HEK293 (cell line): Measurements from ENCODE around the gene PMEL.

Experiments
- GLI4 ChIP-seq: fragments of 450-650 bp; formaldehyde crosslinking; IDR thresholded peaks from 2 replicates; pipeline ENCODE4 v1.5.1; 2016; ENCODE audit warnings: missing biosample characterization, missing genetic modification characterization
- KLF7 ChIP-seq: fragments of 450-650 bp; formaldehyde crosslinking; IDR thresholded peaks from 2 replicates; pipeline ENCODE4 v1.5.1; 2016; ENCODE audit warnings: missing biosample characterization, missing genetic modification characterization, borderline replicate concordance
- KLF9 ChIP-seq: fragments of 450-650 bp; formaldehyde crosslinking; IDR thresholded peaks from 2 replicates; pipeline ENCODE4 v1.5.1; 2016; ENCODE audit warnings: missing biosample characterization, missing genetic modification characterization, low read depth
- YY2 ChIP-seq: fragments of 450-650 bp; formaldehyde crosslinking; IDR thresholded peaks from 2 replicates; pipeline ENCODE4 v1.5.1; 2016; ENCODE audit warnings: missing biosample characterization, missing genetic modification characterization
- ZBTB17 ChIP-seq: fragments of 450-650 bp; formaldehyde crosslinking; IDR thresholded peaks from 2 replicates; pipeline ENCODE4 v1.5.1; 2016; ENCODE audit warnings: missing biosample characterization, missing genetic modification characterization
- ZFP3 ChIP-seq: fragments of 450-650 bp; formaldehyde crosslinking; IDR thresholded peaks from 2 replicates; pipeline ENCODE4 v1.5.1; 2016; ENCODE audit warnings: low read depth, missing biosample characterization, missing genetic modification characterization
- ZNF10 ChIP-seq: fragments of 450-650 bp; formaldehyde crosslinking; IDR thresholded peaks from 2 replicates; pipeline ENCODE4 v1.5.1; 2017; ENCODE audit warnings: missing biosample characterization, missing genetic modification characterization
- ZNF155 ChIP-seq: fragments of 450-650 bp; formaldehyde crosslinking; IDR thresholded peaks from 2 replicates; pipeline ENCODE4 v1.5.1; 2016; ENCODE audit warnings: missing biosample characterization, missing genetic modification characterization
- ZNF157 ChIP-seq: fragments of 450-650 bp; formaldehyde crosslinking; IDR thresholded peaks from 2 replicates; pipeline ENCODE4 v1.5.1; 2016; ENCODE audit warnings: missing biosample characterization, missing genetic modification characterization
- ZNF169 ChIP-seq: fragments of 450-650 bp; formaldehyde crosslinking; IDR thresholded peaks from 2 replicates; pipeline ENCODE4 v1.5.1; 2016; ENCODE audit warnings: missing biosample characterization, missing genetic modification characterization
- ZNF223 ChIP-seq: fragments of 450-650 bp; formaldehyde crosslinking; IDR thresholded peaks from 2 replicates; pipeline ENCODE4 v1.5.1; 2016; ENCODE audit warnings: missing biosample characterization, missing genetic modification characterization
- ZNF239 ChIP-seq: fragments of 450-650 bp; formaldehyde crosslinking; IDR thresholded peaks from 2 replicates; pipeline ENCODE4 v1.5.1; 2016; ENCODE audit warnings: missing biosample characterization, missing genetic modification characterization
- ZNF302 ChIP-seq: fragments of 450-650 bp; formaldehyde crosslinking; IDR thresholded peaks from 2 replicates; pipeline ENCODE4 v1.5.1; 2016; ENCODE audit warnings: missing biosample characterization, missing genetic modification characterization, low read depth
- ZNF311 ChIP-seq: fragments of 450-650 bp; formaldehyde crosslinking; IDR thresholded peaks from 2 replicates; pipeline ENCODE4 v1.5.1; 2017; ENCODE audit warnings: missing biosample characterization, missing genetic modification characterization, borderline replicate concordance
- ZNF501 ChIP-seq: fragments of 450-650 bp; formaldehyde crosslinking; IDR thresholded peaks from 2 replicates; pipeline ENCODE4 v1.5.1; 2016; ENCODE audit warnings: missing biosample characterization, missing genetic modification characterization
- ZNF510 ChIP-seq: fragments of 450-650 bp; formaldehyde crosslinking; IDR thresholded peaks from 2 replicates; pipeline ENCODE4 v1.5.1; 2018; ENCODE audit warnings: mild to moderate bottlenecking, missing genetic modification characterization, missing biosample characterization; ENCODE audit not compliant: insufficient replicate concordance
- ZNF571 ChIP-seq: fragments of 450-650 bp; formaldehyde crosslinking; IDR thresholded peaks from 2 replicates; pipeline ENCODE4 v1.5.0; 2017; ENCODE audit warnings: missing biosample characterization, missing genetic modification characterization
- ZNF610 ChIP-seq: fragments of 450-650 bp; formaldehyde crosslinking; IDR thresholded peaks from 2 replicates; pipeline ENCODE4 v1.5.1; 2016; ENCODE audit warnings: missing biosample characterization, missing genetic modification characterization, borderline replicate concordance
- ZNF658 ChIP-seq: fragments of 450-650 bp; formaldehyde crosslinking; IDR thresholded peaks from 2 replicates; pipeline ENCODE4; 2016; ENCODE audit warnings: missing biosample characterization, missing genetic modification characterization
- ZNF701 ChIP-seq: fragments of 450-650 bp; formaldehyde crosslinking; IDR thresholded peaks from 2 replicates; pipeline ENCODE4 v1.5.1; 2016; ENCODE audit warnings: missing biosample characterization, missing genetic modification characterization
- ZNF776 ChIP-seq: fragments of 450-650 bp; formaldehyde crosslinking; IDR thresholded peaks from 2 replicates; pipeline ENCODE4 v1.5.0; 2017; ENCODE audit warnings: missing biosample characterization, missing genetic modification characterization, borderline replicate concordance
- ZNF777 ChIP-seq: fragments of 450-650 bp; formaldehyde crosslinking; IDR thresholded peaks from 2 replicates; pipeline ENCODE4 v1.5.1; 2017; ENCODE audit warnings: missing biosample characterization, missing genetic modification characterization, borderline replicate concordance
- ZNF830 ChIP-seq: fragments of 450-650 bp; IDR thresholded peaks from 2 replicates; pipeline ENCODE4 v1.5.0; 2018; ENCODE audit warnings: missing biosample characterization, missing genetic modification characterization, low read depth, mild to moderate bottlenecking, moderate library complexity
- ZNF843 ChIP-seq: fragments of 450-650 bp; formaldehyde crosslinking; IDR thresholded peaks from 2 replicates; pipeline ENCODE4 v1.5.1; 2016; ENCODE audit warnings: missing biosample characterization, missing genetic modification characterization
- TF ChIP-seq, protein P1 (sequence below): fragments of 450-650 bp; formaldehyde crosslinking; IDR thresholded peaks from 2 replicates; pipeline ENCODE4 v1.5.1; 2017; ENCODE audit warnings: missing biosample characterization, missing genetic modification characterization
- TF ChIP-seq, protein P2 (sequence below): fragments of 450-650 bp; formaldehyde crosslinking; IDR thresholded peaks from 2 replicates; pipeline ENCODE4 v1.5.1; 2016; ENCODE audit warnings: missing biosample characterization, missing genetic modification characterization
- TF ChIP-seq, protein P3 (sequence below): fragments of 450-650 bp; formaldehyde crosslinking; IDR thresholded peaks from 2 replicates; pipeline ENCODE4 v1.5.1; 2016; ENCODE audit warnings: missing biosample characterization, missing genetic modification characterization
- TF ChIP-seq, protein P4 (sequence below): fragments of 450-650 bp; formaldehyde crosslinking; IDR thresholded peaks from 2 replicates; pipeline ENCODE4 v1.5.1; 2016; ENCODE audit warnings: missing biosample characterization, missing genetic modification characterization, low read depth
- TF ChIP-seq, protein P5 (sequence below): fragments of 450-650 bp; formaldehyde crosslinking; IDR thresholded peaks from 2 replicates; pipeline ENCODE4 v1.5.1; 2016; ENCODE audit warnings: missing biosample characterization, missing genetic modification characterization
- TF ChIP-seq, protein P6 (sequence below): fragments of 450-650 bp; formaldehyde crosslinking; IDR thresholded peaks from 2 replicates; pipeline ENCODE4 v1.5.1; 2016; ENCODE audit warnings: missing biosample characterization, missing genetic modification characterization

Gene PMEL

DNA sequence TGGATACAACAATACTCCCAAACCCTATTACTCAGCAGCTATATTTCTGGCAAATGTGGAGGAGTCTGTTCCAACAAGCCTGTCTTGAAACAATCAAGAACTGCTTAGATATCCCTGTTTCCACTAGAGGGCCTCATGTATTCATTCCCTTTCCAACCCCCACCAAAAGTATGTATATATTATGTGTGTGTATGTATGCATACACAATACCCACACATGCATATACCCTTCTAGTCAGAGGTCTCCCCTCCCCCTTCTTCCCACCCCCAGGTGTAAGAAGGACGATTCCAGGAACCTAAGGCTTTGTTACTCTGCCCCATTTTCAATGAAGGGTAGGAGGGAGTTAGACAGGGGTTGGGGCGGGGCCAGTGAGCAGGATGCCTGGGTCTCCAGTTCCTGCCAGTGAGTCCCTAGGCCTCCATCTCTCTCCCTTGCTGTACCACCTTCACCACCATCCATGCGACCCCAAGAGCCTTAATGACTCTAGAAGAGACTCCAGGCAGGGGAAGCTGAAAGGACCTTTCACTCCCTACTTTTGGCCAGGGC is 35.0 kb downstream of the PMEL start, which contains the start of gene DGKA (continued):
- TF ChIP-seq ZNF610 (tag by site-specific recombination), result no peak
- no peak for TF ChIP-seq KLF7 (tag by site-specific recombination)
- peak; percentile 18; the same call in 1 of the 2 replicates for TF ChIP-seq KLF9 (tag by site-specific recombination)
- no peak for TF ChIP-seq ZNF830 (tag by site-specific recombination)
- TF ChIP-seq ZNF239 (tag by site-specific recombination), result no peak
- TF ChIP-seq GLI4 (tag by site-specific recombination), result no peak
- TF ChIP-seq ZNF510 (tag by site-specific recombination), result no peak
- TF ChIP-seq, protein P1, sequence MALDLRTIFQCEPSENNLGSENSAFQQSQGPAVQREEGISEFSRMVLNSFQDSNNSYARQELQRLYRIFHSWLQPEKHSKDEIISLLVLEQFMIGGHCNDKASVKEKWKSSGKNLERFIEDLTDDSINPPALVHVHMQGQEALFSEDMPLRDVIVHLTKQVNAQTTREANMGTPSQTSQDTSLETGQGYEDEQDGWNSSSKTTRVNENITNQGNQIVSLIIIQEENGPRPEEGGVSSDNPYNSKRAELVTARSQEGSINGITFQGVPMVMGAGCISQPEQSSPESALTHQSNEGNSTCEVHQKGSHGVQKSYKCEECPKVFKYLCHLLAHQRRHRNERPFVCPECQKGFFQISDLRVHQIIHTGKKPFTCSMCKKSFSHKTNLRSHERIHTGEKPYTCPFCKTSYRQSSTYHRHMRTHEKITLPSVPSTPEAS (tag by site-specific recombination), result no peak
- no peak for TF ChIP-seq ZNF302 (tag by site-specific recombination)
- no peak for TF ChIP-seq ZNF777 (tag by site-specific recombination)
- TF ChIP-seq ZNF155 (tag by site-specific recombination), result no peak
- TF ChIP-seq ZNF843 (tag by site-specific recombination), result no peak
- TF ChIP-seq, protein P2, sequence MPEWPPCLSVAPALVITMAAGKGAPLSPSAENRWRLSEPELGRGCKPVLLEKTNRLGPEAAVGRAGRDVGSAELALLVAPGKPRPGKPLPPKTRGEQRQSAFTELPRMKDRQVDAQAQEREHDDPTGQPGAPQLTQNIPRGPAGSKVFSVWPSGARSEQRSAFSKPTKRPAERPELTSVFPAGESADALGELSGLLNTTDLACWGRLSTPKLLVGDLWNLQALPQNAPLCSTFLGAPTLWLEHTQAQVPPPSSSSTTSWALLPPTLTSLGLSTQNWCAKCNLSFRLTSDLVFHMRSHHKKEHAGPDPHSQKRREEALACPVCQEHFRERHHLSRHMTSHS (tag by site-specific recombination), result no peak
- TF ChIP-seq, protein P3, sequence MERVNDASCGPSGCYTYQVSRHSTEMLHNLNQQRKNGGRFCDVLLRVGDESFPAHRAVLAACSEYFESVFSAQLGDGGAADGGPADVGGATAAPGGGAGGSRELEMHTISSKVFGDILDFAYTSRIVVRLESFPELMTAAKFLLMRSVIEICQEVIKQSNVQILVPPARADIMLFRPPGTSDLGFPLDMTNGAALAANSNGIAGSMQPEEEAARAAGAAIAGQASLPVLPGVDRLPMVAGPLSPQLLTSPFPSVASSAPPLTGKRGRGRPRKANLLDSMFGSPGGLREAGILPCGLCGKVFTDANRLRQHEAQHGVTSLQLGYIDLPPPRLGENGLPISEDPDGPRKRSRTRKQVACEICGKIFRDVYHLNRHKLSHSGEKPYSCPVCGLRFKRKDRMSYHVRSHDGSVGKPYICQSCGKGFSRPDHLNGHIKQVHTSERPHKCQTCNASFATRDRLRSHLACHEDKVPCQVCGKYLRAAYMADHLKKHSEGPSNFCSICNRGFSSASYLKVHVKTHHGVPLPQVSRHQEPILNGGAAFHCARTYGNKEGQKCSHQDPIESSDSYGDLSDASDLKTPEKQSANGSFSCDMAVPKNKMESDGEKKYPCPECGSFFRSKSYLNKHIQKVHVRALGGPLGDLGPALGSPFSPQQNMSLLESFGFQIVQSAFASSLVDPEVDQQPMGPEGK, result peak; percentile 69
- TF ChIP-seq, protein P4, sequence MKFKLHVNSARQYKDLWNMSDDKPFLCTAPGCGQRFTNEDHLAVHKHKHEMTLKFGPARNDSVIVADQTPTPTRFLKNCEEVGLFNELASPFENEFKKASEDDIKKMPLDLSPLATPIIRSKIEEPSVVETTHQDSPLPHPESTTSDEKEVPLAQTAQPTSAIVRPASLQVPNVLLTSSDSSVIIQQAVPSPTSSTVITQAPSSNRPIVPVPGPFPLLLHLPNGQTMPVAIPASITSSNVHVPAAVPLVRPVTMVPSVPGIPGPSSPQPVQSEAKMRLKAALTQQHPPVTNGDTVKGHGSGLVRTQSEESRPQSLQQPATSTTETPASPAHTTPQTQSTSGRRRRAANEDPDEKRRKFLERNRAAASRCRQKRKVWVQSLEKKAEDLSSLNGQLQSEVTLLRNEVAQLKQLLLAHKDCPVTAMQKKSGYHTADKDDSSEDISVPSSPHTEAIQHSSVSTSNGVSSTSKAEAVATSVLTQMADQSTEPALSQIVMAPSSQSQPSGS, result no peak
- 0 out of 2 replicates have a peak, but pooled peaks have one; percentile 32 for TF ChIP-seq ZNF501 (tag by site-specific recombination)
- TF ChIP-seq, protein P5, sequence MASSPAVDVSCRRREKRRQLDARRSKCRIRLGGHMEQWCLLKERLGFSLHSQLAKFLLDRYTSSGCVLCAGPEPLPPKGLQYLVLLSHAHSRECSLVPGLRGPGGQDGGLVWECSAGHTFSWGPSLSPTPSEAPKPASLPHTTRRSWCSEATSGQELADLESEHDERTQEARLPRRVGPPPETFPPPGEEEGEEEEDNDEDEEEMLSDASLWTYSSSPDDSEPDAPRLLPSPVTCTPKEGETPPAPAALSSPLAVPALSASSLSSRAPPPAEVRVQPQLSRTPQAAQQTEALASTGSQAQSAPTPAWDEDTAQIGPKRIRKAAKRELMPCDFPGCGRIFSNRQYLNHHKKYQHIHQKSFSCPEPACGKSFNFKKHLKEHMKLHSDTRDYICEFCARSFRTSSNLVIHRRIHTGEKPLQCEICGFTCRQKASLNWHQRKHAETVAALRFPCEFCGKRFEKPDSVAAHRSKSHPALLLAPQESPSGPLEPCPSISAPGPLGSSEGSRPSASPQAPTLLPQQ (tag by site-specific recombination), result no peak
- TF ChIP-seq ZNF658 (tag by site-specific recombination), result no peak
- TF ChIP-seq ZNF169 (tag by site-specific recombination), result no peak
- TF ChIP-seq, protein P6, sequence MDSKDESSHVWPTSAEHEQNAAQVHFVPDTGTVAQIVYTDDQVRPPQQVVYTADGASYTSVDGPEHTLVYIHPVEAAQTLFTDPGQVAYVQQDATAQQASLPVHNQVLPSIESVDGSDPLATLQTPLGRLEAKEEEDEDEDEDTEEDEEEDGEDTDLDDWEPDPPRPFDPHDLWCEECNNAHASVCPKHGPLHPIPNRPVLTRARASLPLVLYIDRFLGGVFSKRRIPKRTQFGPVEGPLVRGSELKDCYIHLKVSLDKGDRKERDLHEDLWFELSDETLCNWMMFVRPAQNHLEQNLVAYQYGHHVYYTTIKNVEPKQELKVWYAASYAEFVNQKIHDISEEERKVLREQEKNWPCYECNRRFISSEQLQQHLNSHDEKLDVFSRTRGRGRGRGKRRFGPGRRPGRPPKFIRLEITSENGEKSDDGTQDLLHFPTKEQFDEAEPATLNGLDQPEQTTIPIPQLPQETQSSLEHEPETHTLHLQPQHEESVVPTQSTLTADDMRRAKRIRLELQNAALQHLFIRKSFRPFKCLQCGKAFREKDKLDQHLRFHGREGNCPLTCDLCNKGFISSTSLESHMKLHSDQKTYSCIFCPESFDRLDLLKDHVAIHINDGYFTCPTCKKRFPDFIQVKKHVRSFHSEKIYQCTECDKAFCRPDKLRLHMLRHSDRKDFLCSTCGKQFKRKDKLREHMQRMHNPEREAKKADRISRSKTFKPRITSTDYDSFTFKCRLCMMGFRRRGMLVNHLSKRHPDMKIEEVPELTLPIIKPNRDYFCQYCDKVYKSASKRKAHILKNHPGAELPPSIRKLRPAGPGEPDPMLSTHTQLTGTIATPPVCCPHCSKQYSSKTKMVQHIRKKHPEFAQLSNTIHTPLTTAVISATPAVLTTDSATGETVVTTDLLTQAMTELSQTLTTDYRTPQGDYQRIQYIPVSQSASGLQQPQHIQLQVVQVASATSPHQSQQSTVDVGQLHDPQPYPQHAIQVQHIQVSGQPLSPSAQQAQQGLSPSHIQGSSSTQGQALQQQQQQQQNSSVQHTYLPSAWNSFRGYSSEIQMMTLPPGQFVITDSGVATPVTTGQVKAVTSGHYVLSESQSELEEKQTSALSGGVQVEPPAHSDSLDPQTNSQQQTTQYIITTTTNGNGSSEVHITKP (tag by site-specific recombination), result 0 out of 2 replicates have a peak, but pooled peaks have one; percentile 29
- no peak for TF ChIP-seq ZNF701 (tag by site-specific recombination)
- no peak for TF ChIP-seq YY2
- no peak for TF ChIP-seq ZNF311 (tag by site-specific recombination)
- no peak for TF ChIP-seq ZNF157 (tag by site-specific recombination)
- no peak for TF ChIP-seq ZNF571 (tag by site-specific recombination)
- no peak for TF ChIP-seq ZFP3
- 0 out of 2 replicates have a peak, but pooled peaks have one; percentile 22 for TF ChIP-seq ZBTB17 (tag by site-specific recombination)
- no peak for TF ChIP-seq ZNF10 (tag by site-specific recombination)
- no peak for TF ChIP-seq ZNF776 (tag by site-specific recombination)
- no peak for TF ChIP-seq ZNF223 (tag by site-specific recombination)
